ENCODE measurements around the gene GABRR1.

- TF ChIP-seq CTCF (IDR thresholded peaks at IDR 0.05; ENCODE audit: low read depth, low read length, poor library complexity, severe bottlenecking) = no peak
- TF ChIP-seq EZH2phosphoT487 (IDR thresholded peaks at IDR 0.05; ENCODE audit: borderline replicate concordance, low read length) = no peak
Observed at GRCh38 chr6:89186762-89187161, 30.4 kb downstream of the GABRR1 start.
